KMS-11 (cell line): Measurements from ENCODE around the gene RNF7.
"Not testable (repeated sequence)": the region's sequence is repeated elsewhere in the genome, so short reads cannot be mapped to it uniquely, and the experiment has no call there.

Experiments
- H2AFZ ChIP-seq: fragments of 200-600 bp; sonication (generic); 2 replicates; pipeline ENCODE4 v1.6.1; 2016; ENCODE audit warnings: antibody characterized with exemption, mixed run types, low read depth
- H3K27ac ChIP-seq: fragments of 200-600 bp; sonication (generic); 2 replicates; pipeline ENCODE4 v1.6.1; 2016; ENCODE audit warnings: mild to moderate bottlenecking, mixed run types
- H3K27me3 ChIP-seq: fragments of 200-600 bp; sonication (generic); 2 replicates; pipeline ENCODE4 v1.6.1; 2017; ENCODE audit warnings: mild to moderate bottlenecking, low read depth, mixed run types, moderate library complexity; ENCODE audit not compliant: insufficient read depth
- H3K36me3 ChIP-seq: fragments of 200-600 bp; sonication (generic); 2 replicates; pipeline ENCODE4 v1.6.1; 2017; ENCODE audit warnings: mild to moderate bottlenecking, mixed run types; ENCODE audit not compliant: insufficient read depth
- H3K4me1 ChIP-seq: fragments of 200-600 bp; sonication (generic); 2 replicates; pipeline ENCODE4 v1.6.1; 2016; ENCODE audit warnings: mild to moderate bottlenecking, low read depth, mixed run types; ENCODE audit not compliant: poor library complexity, severe bottlenecking
- H3K4me2 ChIP-seq: fragments of 200-600 bp; sonication (generic); 2 replicates; pipeline ENCODE4 v1.7.0; 2016; ENCODE audit warnings: mild to moderate bottlenecking, mixed run types
- H3K4me3 ChIP-seq: fragments of 200-600 bp; sonication (generic); IDR thresholded peaks from 2 replicates; pipeline ENCODE4 v1.6.1; 2017; ENCODE audit warnings: low read depth, low read length, mixed read lengths; ENCODE audit not compliant: insufficient read depth
- H3K79me2 ChIP-seq: fragments of 200-600 bp; sonication (generic); 2 replicates; pipeline ENCODE4 v1.6.1; 2016; ENCODE audit warnings: low read depth, mixed run types; ENCODE audit not compliant: insufficient read depth
- H3K9ac ChIP-seq: fragments of 200-600 bp; sonication (generic); 2 replicates; pipeline ENCODE4 v1.6.1; 2016; ENCODE audit warnings: mild to moderate bottlenecking, mixed run types
- H4K20me1 ChIP-seq: fragments of 200-600 bp; sonication (generic); 2 replicates; pipeline ENCODE4 v1.6.1; 2016; ENCODE audit warnings: mild to moderate bottlenecking, mixed run types; ENCODE audit not compliant: insufficient read depth
- CTCF ChIP-seq: fragments of 200-600 bp; sonication (generic); conservative IDR thresholded peaks from 2 replicates; pipeline ENCODE4 v1.6.1; 2017; ENCODE audit warnings: low read depth, mild to moderate bottlenecking, antibody characterized with exemption, low read length, moderate library complexity, mixed read lengths

Gene RNF7

GRCh38 chr3:141738022-141738890 lies at the start of gene RNF7:
TSS of gene RNF7 (plus strand) at chr3:141738298. CDS start at chr3:141738342, 44 bp downstream.
- Histone ChIP-seq H3K36me3 (no peaks in the 10 kb centered on the region), H3K9ac (peak within 1 kb of the TSS; percentile 93), H3K27ac (peak within 1 kb of the TSS; percentile 84), H3K27me3 (no peaks in the 10 kb centered on the region), H3K4me2 (peak within 1 kb of the TSS; percentile 76), H4K20me1 (no peaks in the 10 kb centered on the region; the same call in 1 of the 2 replicates), H3K79me2 (peaks cover 47% of the 10 kb centered on the region), H3K4me1 (peaks cover 25% of the 10 kb centered on the region), H3K4me3 (peak within 1 kb of the TSS; percentile 94), H2AFZ (peak within 1 kb of the TSS; percentile 83)
- peak; percentile 80 for TF ChIP-seq CTCF

- Histone ChIP-seq H3K4me3 (no peak overlapping the region), H3K36me3 (no peaks in the 10 kb centered on the region), H3K4me1 (peaks cover 10% of the 10 kb centered on the region), H3K27me3 (no peaks in the 10 kb centered on the region), H4K20me1 (no peaks in the 10 kb centered on the region), H3K9ac (no peak overlapping the region), H3K79me2 (no peaks in the 10 kb centered on the region), H3K4me2 (no peak overlapping the region), H2AFZ (no peak overlapping the region), H3K27ac (no peak overlapping the region)
- TF ChIP-seq CTCF, result no peak
Observed at GRCh38 chr3:141690431-141691072, 47.5 kb upstream of the RNF7 start.

- H4K20me1 ChIP-seq, H3K4me2 ChIP-seq, H3K27ac ChIP-seq, H3K36me3 ChIP-seq, H3K9ac ChIP-seq, H2AFZ ChIP-seq, H3K79me2 ChIP-seq, H3K27me3 ChIP-seq, H3K4me3 ChIP-seq, H3K4me1 ChIP-seq: not testable (repeated sequence)
Observed at GRCh38 chr3:141691471-141691870, 46.6 kb upstream of the RNF7 start.

GRCh38 chr3:141692973-141693372 lies 45.1 kb upstream of the RNF7 start:
- H3K4me3 ChIP-seq, H3K36me3 ChIP-seq, H3K4me2 ChIP-seq, H3K4me1 ChIP-seq, H2AFZ ChIP-seq, H3K27ac ChIP-seq, H3K79me2 ChIP-seq, H4K20me1 ChIP-seq, H3K9ac ChIP-seq, H3K27me3 ChIP-seq: not testable (repeated sequence)

GRCh38 chr3:141699324-141699723 lies 38.8 kb upstream of the RNF7 start:
- no peaks in the 10 kb centered on the region for H4K20me1 ChIP-seq
- H3K79me2 ChIP-seq, result no peaks in the 10 kb centered on the region
- H3K4me2 ChIP-seq, result no peak overlapping the region
- no peaks in the 10 kb centered on the region for H3K27me3 ChIP-seq
- no peak overlapping the region for H3K9ac ChIP-seq
- no peaks in the 10 kb centered on the region for H3K36me3 ChIP-seq
- H3K4me3 ChIP-seq, result no peak overlapping the region
- TF ChIP-seq CTCF, result no peak
- no peaks in the 10 kb centered on the region for H3K4me1 ChIP-seq
- no peak overlapping the region for H2AFZ ChIP-seq
- no peak overlapping the region for H3K27ac ChIP-seq
